Measurements from ENCODE around the gene SLC5A1. TPM values are rescaled to one million over a fixed set of nuclear protein-coding genes. Genes with fewer than 3 reads are reported as not detected.

Gene SLC5A1
- total RNA-seq, 2 donors from 2014 or later = 23.4 to 47.9 TPM

GRCh38 chr22:32103658-32104315 is 60.7 kb downstream of the SLC5A1 start:
- intact Hi-C loops (cut with DNase I) = no loop called here
- H3K4me1 ChIP-seq = no peaks in the 10 kb centered on the region
- H3K9me3 ChIP-seq = no peaks in the 10 kb centered on the region
- TF ChIP-seq CTCF (IDR thresholded peaks at IDR 0.05) = no peak
- H3K36me3 ChIP-seq = no peaks in the 10 kb centered on the region
- H3K9ac ChIP-seq (ENCODE audit: low read depth in 2 of 2, low read length in 2 of 2) = no peak overlapping the region
- no peak for DNase-seq
- H3K27ac ChIP-seq = no peak overlapping the region
- no peak overlapping the region for H3K4me3 ChIP-seq
- no peaks in the 10 kb centered on the region for H3K27me3 ChIP-seq

- Histone ChIP-seq H3K27me3 (no peaks in the 10 kb centered on the region), H3K36me3 (no peaks in the 10 kb centered on the region), H3K4me1 (no peaks in the 10 kb centered on the region), H3K27ac (no peak overlapping the region), H3K9me3 (no peaks in the 10 kb centered on the region), H3K9ac (ENCODE audit: low read depth in 2 of 2, low read length in 2 of 2) (no peak overlapping the region), H3K4me3 (no peak overlapping the region)
- intact Hi-C loops (cut with DNase I) = no loop called here
- DNase-seq = no peak
- no peak for TF ChIP-seq CTCF (IDR thresholded peaks at IDR 0.05)
Observed at GRCh38 chr22:32106930-32107329, 63.9 kb downstream of the SLC5A1 start.

- intact Hi-C loops (cut with DNase I) = no loop called here
- Histone ChIP-seq H3K9ac (ENCODE audit: low read depth in 2 of 2, low read length in 2 of 2) (no peak overlapping the region), H3K9me3 (no peaks in the 10 kb centered on the region), H3K27ac (no peak overlapping the region), H3K4me3 (no peak overlapping the region), H3K4me1 (no peaks in the 10 kb centered on the region), H3K27me3 (no peaks in the 10 kb centered on the region), H3K36me3 (no peaks in the 10 kb centered on the region)
- DNase-seq = no peak
- TF ChIP-seq CTCF (IDR thresholded peaks at IDR 0.05) = no peak
Observed at GRCh38 chr22:32112380-32112779, 69.3 kb downstream of the SLC5A1 start.

GRCh38 chr22:32119568-32120235 is 76.6 kb downstream of the SLC5A1 start:
- Histone ChIP-seq H3K27ac (no peak overlapping the region), H3K9me3 (no peaks in the 10 kb centered on the region), H3K36me3 (no peaks in the 10 kb centered on the region), H3K9ac (ENCODE audit: low read depth in 2 of 2, low read length in 2 of 2) (no peak overlapping the region), H3K27me3 (no peaks in the 10 kb centered on the region), H3K4me3 (no peak overlapping the region), H3K4me1 (no peaks in the 10 kb centered on the region)
- DNase-seq = no peak
- no peak for TF ChIP-seq CTCF (IDR thresholded peaks at IDR 0.05)
- intact Hi-C loops (cut with DNase I) = no loop called here

GRCh38 chr22:32120603-32121002 is 77.5 kb downstream of the SLC5A1 start:
- Histone ChIP-seq H3K27me3 (no peaks in the 10 kb centered on the region), H3K4me1 (no peaks in the 10 kb centered on the region), H3K36me3 (no peaks in the 10 kb centered on the region), H3K27ac (no peak overlapping the region), H3K9me3 (no peaks in the 10 kb centered on the region), H3K4me3 (no peak overlapping the region), H3K9ac (ENCODE audit: low read depth in 2 of 2, low read length in 2 of 2) (no peak overlapping the region)
- TF ChIP-seq CTCF (IDR thresholded peaks at IDR 0.05) = no peak
- DNase-seq = no peak
- intact Hi-C loops (cut with DNase I) = no loop called here
